CD4-positive, alpha-beta T cell treated with Interleukin-12 subunit alpha and Interleukin-12 subunit beta, for 1 hour (primary cell): ENCODE measurements around the gene TIMP2.
A peak's percentile ranks its signal among the peaks of the same experiment; 100 is the strongest.
"Not testable (repeated sequence)": the region's sequence is repeated elsewhere in the genome, so short reads cannot be mapped to it uniquely, and the experiment has no call there.

ENCODE experiments used
- DNase-seq: peaks from one replicate; pipeline ENCODE4 v3.0.0-alpha.2; 2020

Gene TIMP2

DNA sequence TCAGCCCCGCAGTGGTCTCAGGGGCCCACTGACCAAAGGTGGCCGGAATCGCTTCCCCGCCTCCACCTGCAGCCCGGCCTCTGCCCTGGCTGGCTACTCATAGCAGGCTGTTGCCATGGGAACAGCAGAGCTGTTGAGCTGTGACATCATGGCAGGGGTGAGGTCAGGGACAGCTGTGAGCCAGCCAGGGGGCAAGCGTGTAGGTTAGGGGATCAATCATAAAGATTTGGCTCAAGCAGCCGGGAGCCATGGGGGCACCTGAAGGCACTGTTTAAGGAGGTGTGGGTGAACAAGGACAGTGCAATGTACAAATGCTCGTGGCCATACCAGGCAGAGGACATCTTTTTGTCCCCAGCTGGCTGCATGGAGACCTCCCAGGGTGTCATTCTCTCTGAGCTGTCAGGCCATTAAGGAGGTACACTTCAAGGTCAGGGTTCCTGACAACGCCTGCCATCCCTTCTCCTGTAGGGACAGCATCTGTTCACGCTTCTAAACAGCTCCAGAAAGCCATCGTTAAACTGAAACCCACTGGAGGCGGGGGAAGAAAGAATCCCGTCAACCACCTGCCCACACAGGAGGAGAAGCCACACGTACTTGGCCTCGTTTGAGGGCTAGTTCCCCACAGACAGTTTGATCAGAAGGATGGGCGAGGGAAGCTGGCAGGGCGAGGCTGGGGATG is 21.9 kb downstream of the TIMP2 start, which contains the start of gene CEP295NL:
Gene CEP295NL (minus strand): TSS at position 101 of the 679 bp plus-strand sequence. CDS start 1,373 bp downstream, outside the sequence.
- no peak for DNase-seq

DNA sequence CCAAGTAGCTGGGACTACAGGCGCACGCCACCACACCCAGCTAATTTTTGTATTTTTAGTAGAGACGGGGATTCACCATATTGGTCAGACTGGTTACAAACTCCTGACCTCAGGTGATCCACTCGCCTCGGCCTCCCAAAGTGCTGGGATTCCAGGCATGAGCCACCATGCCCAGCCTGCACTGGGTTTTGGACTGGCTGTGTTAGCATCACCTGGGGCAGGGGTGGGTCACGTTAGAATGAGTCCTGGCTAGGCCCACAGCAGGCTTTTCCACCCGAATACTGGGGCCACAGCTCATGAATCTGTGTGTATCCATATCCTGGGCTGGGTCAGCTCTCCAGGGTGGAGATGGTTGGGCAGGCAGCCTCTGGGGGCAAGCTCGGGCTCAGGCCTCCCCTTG is 23.0 kb downstream of the TIMP2 start:
- not testable (repeated sequence) for DNase-seq

DNA sequence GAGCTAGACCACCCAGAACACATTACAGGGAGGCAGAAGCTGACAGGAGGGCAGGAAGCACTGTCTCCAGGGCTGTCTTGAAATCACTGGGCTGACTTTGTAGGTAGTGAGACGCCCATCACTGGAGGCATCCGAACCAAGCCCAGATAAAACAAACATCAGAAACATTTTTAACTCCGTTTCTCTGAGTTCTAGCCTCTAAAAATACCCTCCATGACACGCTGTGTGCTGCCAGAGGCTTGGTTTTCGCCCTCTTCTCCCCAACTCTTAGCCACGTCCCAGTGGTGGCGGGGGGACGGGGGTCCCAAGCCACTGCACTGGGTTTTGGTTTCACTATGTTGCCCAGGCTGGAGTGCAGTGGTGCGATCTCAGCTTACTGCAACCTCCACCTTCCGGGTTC is 23.4 kb downstream of the TIMP2 start:
- DNase-seq, result no peak

DNA sequence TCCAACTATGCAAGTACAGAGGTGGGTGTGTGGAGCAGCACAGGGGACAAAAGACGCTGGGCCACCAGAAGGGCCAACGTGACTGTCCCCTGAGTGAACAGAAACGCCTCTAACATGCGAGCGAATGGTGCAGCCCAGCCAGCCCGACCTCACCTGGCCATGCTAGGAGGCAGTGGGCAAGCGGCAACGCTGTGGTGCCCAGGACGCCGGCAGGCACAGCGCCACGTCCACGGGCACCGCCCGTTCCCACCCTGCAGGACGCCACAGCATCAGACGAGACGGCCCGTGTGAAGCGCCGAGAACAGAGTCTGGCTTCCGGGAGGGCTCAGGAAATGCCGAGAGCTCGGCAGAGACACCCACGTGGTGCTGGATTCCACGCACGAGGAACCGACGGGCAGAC is 24.4 kb downstream of the TIMP2 start:
- DNase-seq, result no peak

GRCh38 chr17:78899361-78900260 is 25.6 kb downstream of the TIMP2 start:
- no peak for DNase-seq

DNA sequence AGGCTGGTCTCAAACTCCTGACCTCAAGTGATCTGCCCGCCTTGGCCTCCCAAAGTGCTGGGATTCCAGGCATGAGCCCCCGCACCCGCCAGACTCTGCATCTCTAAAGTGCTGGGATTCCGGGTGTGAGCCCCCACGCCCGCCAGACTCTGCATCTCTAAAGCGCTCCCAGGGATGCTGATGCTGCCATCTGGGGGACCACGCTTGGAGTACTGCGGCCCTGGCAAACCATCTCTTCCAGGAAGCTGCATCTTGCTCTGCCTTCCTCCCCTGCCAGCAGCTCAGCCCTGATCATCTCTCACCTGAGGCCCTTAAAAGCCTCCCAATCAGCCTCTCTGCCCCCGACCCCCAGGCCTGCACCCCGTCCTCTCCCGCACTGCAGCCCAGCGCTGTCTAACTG is 26.2 kb downstream of the TIMP2 start:
- no peak for DNase-seq

- no peak for DNase-seq
Observed at GRCh38 chr17:78898075-78898836, 26.9 kb downstream of the TIMP2 start.

DNA sequence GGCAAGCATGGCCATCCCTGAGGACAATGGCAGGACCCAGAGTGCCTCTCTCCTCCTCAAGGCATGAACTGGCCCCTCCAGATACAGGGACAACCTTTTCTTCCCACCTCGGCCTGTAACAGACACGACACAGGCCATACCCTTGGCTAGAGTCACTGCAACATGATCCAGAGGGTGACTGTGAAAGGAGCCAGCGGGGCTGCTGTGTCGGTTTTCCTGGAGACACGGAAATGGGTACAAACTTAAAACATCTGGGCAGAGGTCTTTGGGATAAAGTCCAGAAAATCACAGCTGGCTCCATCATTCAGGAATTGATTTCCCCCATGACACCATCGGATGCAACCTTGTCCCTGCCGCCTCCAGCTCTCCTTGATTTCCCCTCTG is 27.5 kb downstream of the TIMP2 start:
- no peak for DNase-seq

DNA sequence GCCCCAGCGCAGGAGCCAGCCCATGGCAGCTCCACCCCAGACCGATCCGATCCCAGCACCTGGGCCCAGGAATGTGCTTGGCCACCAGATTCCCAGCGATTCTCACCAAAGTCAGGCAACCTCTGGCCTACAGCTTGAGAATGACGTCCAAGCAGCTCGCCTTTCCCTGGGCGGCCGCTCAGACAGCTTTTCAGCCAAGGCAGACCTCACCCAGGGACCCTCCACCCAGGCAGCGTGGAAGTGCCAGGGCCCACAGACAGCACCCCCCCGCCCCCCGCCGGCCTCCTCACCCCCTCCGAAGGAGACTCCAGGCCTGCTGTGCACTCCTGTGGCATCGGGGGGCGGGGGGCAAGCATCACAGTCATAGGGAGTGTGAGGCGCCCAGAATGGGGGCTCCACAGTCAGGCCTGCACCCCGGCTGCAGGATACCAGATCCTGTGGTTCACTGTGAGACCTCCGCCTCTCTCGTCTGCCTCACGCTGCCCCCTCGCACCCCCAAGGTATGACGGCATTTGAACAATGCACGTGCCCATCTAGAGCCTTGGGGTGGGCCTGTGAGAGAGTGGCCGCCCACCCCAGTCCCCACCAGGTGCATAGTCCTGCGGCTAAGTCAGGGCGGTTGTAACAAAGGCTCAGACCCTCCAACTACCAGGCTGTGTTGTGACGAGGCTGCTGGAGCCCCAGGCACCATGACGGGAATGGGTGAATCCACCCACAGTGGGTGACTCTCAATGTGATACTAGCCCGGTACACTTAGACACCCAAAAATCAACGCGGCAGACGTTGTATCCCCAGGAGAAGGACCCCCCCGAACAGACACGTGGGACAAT is 28.1 kb downstream of the TIMP2 start:
- DNase-seq, result no peak

DNA sequence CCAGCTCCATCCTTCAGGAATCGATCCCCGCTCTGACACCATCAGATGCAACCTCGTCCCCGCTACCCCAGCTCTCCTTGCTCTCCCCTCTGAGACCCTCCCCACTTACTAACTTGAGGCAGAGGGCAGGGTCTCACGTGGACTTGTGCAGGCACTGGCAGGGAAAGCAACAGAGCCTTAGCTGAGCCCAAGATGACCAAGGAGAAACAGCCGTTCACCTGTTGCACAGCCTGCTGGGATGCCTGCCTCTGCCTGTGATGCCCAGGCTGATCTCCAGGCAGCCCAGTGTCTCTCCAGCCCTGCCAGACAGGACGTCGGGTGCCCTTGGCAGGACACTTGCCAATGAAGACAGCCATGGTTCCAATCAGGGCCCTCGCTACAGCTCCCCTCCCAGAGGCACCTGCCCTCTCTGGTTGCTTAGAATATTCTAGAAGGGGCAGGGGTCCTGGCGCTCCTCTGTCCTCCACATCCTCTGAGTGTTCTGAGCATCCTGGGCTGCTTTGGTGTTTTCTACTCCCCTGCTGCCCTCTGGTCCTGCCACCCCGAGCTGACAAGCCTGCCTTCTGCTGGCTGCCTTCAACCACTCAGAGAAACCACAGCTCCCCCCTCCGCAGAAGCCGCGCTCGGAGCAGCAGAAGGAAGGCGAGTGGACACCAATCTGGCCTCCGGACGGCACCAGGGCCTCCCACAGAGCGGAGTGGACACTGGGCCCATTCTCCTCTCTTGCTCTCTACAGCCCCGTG is 28.9 kb downstream of the TIMP2 start:
- no peak for DNase-seq

GRCh38 chr17:78895322-78895721 is 29.9 kb downstream of the TIMP2 start:
- no peak for DNase-seq

GRCh38 chr17:78893684-78894083 is 31.5 kb downstream of the TIMP2 start:
- DNase-seq, result no peak

DNA sequence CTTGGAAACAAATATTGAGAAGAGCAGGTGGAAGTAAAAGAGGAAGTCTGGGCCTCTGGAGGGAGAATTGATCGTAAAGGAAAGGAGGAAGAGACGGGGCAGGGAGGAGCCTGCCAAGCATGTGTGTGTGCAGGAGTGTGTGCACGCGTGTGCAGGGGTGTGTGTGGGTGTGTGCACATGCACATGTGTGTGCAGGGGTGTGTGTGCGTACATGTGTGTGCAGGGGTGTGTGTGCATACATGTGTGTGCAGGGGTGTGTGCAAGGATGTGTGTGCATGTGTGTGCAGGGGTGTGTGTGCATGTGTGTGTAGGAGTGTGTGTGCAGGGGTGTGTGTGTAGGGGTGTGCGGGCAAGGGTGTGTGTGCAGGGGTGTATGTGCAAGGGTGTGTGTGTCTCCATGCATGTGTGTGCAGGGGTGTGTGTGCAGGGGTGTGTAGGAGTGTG is 32.2 kb downstream of the TIMP2 start:
- DNase-seq, result no peak

DNA sequence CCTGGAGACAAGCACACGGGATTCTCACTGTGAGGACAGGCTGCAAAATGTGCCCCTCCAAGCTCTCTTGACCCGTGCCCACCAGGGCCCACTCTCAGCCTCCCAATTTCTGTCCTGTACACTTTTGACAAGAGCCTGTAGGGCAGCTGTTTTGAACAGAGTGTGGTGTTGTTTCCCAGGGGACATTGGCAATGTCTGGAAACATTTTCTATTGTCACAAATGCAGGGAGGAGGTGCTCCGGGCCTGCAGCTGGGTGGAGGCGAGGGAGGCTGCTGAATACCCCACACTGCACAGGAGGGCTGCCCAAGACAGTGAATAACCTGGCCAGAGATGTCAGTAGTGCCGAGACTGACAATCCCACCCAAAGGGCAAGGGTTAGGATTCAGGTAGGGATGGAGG is 32.7 kb downstream of the TIMP2 start:
- no peak for DNase-seq

DNA sequence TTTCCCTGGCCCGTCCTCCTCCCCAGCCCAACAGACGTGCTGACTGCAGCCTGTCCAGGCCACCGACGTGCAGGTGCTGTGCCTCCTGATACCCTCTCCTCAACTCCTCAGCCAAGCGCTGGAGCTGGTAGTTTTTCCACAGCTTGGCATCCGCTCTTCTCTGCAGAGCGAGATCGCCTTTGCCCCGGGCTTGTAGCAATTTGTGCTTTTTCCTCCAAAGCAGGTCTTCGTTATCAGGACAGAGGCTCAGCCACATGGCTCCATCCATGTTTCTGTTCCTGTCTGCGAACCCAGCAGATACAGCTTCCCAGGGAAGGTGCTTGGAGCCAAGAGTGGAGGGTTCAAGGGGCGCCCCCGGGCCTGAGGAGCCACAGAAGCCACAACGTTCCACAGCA is 33.1 kb downstream of the TIMP2 start:
- no peak for DNase-seq

DNA sequence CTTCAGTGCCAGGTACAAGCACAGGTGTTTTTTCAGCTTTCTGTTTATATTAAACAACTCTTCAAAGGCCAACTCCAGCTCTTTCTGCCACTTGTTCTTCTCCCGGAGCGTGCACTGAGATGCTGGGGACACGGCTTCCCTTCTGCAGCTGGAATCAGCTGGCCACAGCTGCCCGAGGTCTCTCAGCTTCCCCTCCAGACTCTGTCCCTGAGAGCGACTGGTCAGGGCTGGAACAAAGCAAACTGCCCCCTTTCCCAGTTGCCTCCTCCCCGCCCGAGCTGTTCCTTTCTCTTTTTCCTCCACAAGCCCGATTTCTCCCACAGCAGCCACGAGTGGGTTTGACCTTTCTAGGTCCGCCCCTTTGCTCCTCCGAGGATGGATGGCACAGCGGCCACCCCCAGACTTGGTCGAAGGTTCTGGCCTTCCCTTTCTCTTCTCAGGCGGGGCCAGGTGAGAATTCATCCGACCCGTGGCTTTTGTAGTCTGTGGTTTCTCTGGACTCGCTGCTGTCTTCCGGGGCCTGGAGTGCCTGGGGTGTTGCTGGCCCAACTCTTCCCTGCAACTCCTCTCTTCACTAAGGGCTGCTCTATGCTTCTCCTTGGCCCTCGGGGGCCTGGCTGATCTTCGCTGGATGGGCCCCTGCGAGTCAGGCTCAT is 33.7 kb downstream of the TIMP2 start:
- no peak for DNase-seq

GRCh38 chr17:78890498-78890897 is 34.7 kb downstream of the TIMP2 start:
- DNase-seq, result peak; percentile 58

DNA sequence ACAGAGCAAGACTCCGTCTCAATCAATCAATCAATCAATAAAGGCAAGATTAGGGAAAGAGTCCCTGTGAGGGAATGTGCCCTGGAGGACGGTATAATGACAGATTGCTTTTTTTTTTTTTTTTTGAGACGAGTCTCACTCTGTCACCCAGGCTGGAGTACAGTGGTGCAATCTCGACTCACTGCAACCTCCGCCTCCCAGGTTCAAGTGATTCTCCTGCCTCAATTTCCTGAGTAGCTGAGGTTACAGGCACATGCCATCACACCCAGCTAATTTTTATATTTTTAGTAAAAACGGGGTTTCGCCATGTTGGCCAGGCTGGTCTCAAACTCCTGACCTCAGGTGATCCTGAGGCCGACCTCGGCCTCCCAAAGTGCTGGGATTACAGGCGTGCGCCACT is 35.1 kb downstream of the TIMP2 start:
- DNase-seq, result not testable (repeated sequence)

- DNase-seq, result peak; percentile 25
Observed at GRCh38 chr17:78889531-78889930, 35.7 kb downstream of the TIMP2 start.

DNA sequence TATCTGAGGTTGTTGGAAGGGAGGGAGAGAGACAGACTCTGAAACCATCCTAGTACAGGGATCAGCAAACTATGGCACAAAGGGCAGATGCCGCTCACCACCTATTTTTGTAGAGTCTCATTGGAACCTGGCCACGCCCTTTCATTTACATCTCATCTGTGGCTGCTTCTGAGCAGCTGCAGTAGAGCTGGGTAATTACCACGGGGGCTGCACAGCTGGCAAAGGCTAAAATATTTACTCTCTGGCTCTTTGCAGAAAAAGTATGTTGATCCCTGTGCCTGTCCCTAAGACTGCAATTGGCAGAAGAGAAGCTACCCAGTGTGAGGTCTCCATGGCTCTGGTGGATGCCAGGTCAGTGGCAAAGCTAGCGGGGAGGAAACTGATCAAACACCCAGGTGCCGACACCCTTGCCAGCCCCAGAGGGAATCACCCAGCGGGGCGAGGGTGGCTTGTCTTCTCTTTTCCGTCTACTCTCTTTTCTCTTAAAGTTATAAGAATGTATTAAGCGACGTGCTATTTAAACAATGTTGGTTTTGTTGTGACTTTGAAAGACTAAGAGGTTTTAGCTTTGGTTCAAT is 36.2 kb downstream of the TIMP2 start:
- DNase-seq, result no peak

- no peak for DNase-seq
Observed at GRCh38 chr17:78886954-78887353, 38.2 kb downstream of the TIMP2 start.
